CD8-positive, alpha-beta memory T cell (primary cell): ENCODE results near the gene NT5E. TPM values are rescaled to one million over a fixed set of nuclear protein-coding genes. Genes with fewer than 3 reads are reported as not detected.
"Not testable (repeated sequence)": the region's sequence is repeated elsewhere in the genome, so short reads cannot be mapped to it uniquely, and the experiment has no call there.

Experiments
- CTCF ChIA-PET: fragments of 350-600 bp; sonication (Branson Sonifier 250); formaldehyde crosslinking; loops from one replicate; lab custom pipeline; 2021; ENCODE audit warnings: antibody characterized with exemption; lab: Charles Lee
- POLR2A ChIA-PET: fragments of 350-600 bp; sonication (Branson Sonifier 250); formaldehyde crosslinking; loops from one replicate; lab custom pipeline; 2021; ENCODE audit warnings: antibody characterized with exemption; lab: Charles Lee
- DNase-seq, 5 donors: peaks; one replicate each; pipeline versions ENCODE4 v3.0.0 to v3.0.0-alpha.2; 2020 to 2022; ENCODE audit warnings: mixed read lengths in 1 of 5
- H3K27ac ChIP-seq: one replicate; pipeline ENCODE4 v1.7.0; 2013; ENCODE audit warnings: low read depth, mild to moderate bottlenecking, low read length, moderate library complexity
- H3K27me3 ChIP-seq: 2 replicates; pipeline ENCODE4 v1.7.0; 2013; ENCODE audit warnings: low read length, mild to moderate bottlenecking; ENCODE audit not compliant: insufficient read depth, poor library complexity, severe bottlenecking
- H3K36me3 ChIP-seq: 2 replicates; pipeline ENCODE4 v1.7.0; 2013; ENCODE audit warnings: mild to moderate bottlenecking, low read length, moderate library complexity; ENCODE audit not compliant: insufficient read depth
- H3K4me1 ChIP-seq: 2 replicates; pipeline ENCODE4 v1.7.0; 2013; ENCODE audit warnings: mild to moderate bottlenecking, low read length, moderate library complexity; ENCODE audit not compliant: insufficient read depth
- H3K4me3 ChIP-seq: 2 replicates; pipeline ENCODE4 v1.7.0; 2013; ENCODE audit warnings: mild to moderate bottlenecking, low read length
- H3K9me3 ChIP-seq: 2 replicates; pipeline ENCODE4 v1.7.0; 2013; ENCODE audit warnings: mild to moderate bottlenecking, low read length
- H3K27ac Mint-ChIP-seq, 8 donors: one replicate each; pipeline ENCODE4 v1.8.0; 2020 to 2021; ENCODE audit warnings: mixed read lengths in 8 of 8, mild to moderate bottlenecking in 6 of 8, inconsistent platforms in 3 of 8, moderate library complexity in 3 of 8
- H3K27me3 Mint-ChIP-seq, 2 donors: one replicate each; pipeline ENCODE4 v1.8.0; 2020 to 2021; ENCODE audit warnings: mixed read lengths in 2 of 2, mild to moderate bottlenecking in 1 of 2, moderate library complexity in 1 of 2
- H3K36me3 Mint-ChIP-seq, 3 donors: one replicate each; pipeline ENCODE4 v1.8.0; 2020 to 2021; ENCODE audit warnings: mixed read lengths in 3 of 3, inconsistent platforms in 1 of 3, mild to moderate bottlenecking in 1 of 3
- H3K4me1 Mint-ChIP-seq, 3 donors: one replicate each; pipeline ENCODE4 v1.8.0; 2020 to 2021; ENCODE audit warnings: mixed read lengths in 3 of 3, inconsistent platforms in 1 of 3, mild to moderate bottlenecking in 1 of 3
- H3K4me3 Mint-ChIP-seq, 7 donors: one replicate each; pipeline ENCODE4 v1.8.0; 2020 to 2021; ENCODE audit warnings: mixed read lengths in 7 of 7, mild to moderate bottlenecking in 6 of 7, moderate library complexity in 4 of 7, inconsistent platforms in 2 of 7
- H3K9me3 Mint-ChIP-seq, 5 donors: one replicate each; pipeline ENCODE4 v1.8.0; 2020 to 2022; ENCODE audit warnings: mixed read lengths in 5 of 5, mild to moderate bottlenecking in 3 of 5, moderate library complexity in 2 of 5, inconsistent platforms in 1 of 5
- polyA plus RNA-seq: library from polyadenylated mRNA; unstranded; fragments of 300-500 nt; fragmentation: Illumina TruSeq; gene quantifications from one replicate; pipeline ENCODE4 v1.2.3, GENCODE V29; 2021
- total RNA-seq, 2 experiments: library from RNA; stranded (reverse); gene quantifications; one replicate each; pipeline ENCODE4 v1.2.3, GENCODE V29; 2021

Gene NT5E
- total and polyA plus RNA-seq, 3 experiments from 2014 or later, result 14.8 to 32.7 (median 15.4) TPM

GRCh38 chr6:85494547-85495536, 45.0 kb downstream of the NT5E start:
- POLR2A ChIA-PET, result no interaction called here
- Histone ChIP-seq H3K36me3 (no peaks in the 10 kb centered on the region), H3K4me3 (no peak overlapping the region), H3K27me3 (no peaks in the 10 kb centered on the region), H3K27ac (no peak overlapping the region), H3K4me1 (peaks cover 5% of the 10 kb centered on the region), H3K9me3 (no peaks in the 10 kb centered on the region)
- Mint-ChIP-seq H3K4me1 (peaks cover 18 to 21% (median 19%) of the 10 kb centered on the region in 3 donors), H3K36me3 (peaks cover 0 to 40% (median 5%) of the 10 kb centered on the region in 3 donors), H3K9me3 (peaks cover 0 to 12% (median 4%) of the 10 kb centered on the region in 5 donors), H3K4me3 (no peak overlapping the region), H3K27ac (peak overlapping the region in 2 of 8 donors; percentile 6 to 37), H3K27me3 (no peaks in the 10 kb centered on the region)
- no peak for DNase-seq
- CTCF ChIA-PET, result interaction anchor here (5.0 kb wide), 1 partner anchor 13 kb away, joined by 29 read pairs; no protein-coding TSS in a partner anchor

GRCh38 chr6:85496009-85496579, 46.2 kb downstream of the NT5E start:
- POLR2A ChIA-PET, result no interaction called here
- H3K36me3 Mint-ChIP-seq, result peaks cover 0 to 36% (median 5%) of the 10 kb centered on the region in 3 donors

GRCh38 chr6:85496856-85497255, 47.0 kb downstream of the NT5E start:
- no peak overlapping the region for H3K4me3 ChIP-seq
- H3K27me3 Mint-ChIP-seq, result no peaks in the 10 kb centered on the region
- H3K9me3 Mint-ChIP-seq, result peaks cover 0 to 12% (median 4%) of the 10 kb centered on the region in 5 donors
- no peak for DNase-seq
- peaks cover 25 to 32% (median 29%) of the 10 kb centered on the region in 3 donors for H3K4me1 Mint-ChIP-seq
- no peaks in the 10 kb centered on the region for H3K27me3 ChIP-seq
- peaks cover 5% of the 10 kb centered on the region for H3K4me1 ChIP-seq
- H3K9me3 ChIP-seq, result no peaks in the 10 kb centered on the region
- no peaks in the 10 kb centered on the region for H3K36me3 ChIP-seq
- peaks cover 0 to 33% (median 7%) of the 10 kb centered on the region in 3 donors for H3K36me3 Mint-ChIP-seq
- no peak overlapping the region for H3K27ac ChIP-seq
- ChIA-PET CTCF (interaction anchor here (1.4 kb wide), 2 partner anchors 14 to 142 kb away, joined by 4 to 6 read pairs; no protein-coding TSS in a partner anchor), POLR2A (no interaction called here)
- H3K4me3 Mint-ChIP-seq, result no peak overlapping the region
- no peak overlapping the region for H3K27ac Mint-ChIP-seq

More at GRCh38 chr6:85496009-85496579, 46.2 kb downstream of the NT5E start:
- peaks cover 25 to 29% (median 29%) of the 10 kb centered on the region in 3 donors for H3K4me1 Mint-ChIP-seq
- no peaks in the 10 kb centered on the region for H3K27me3 ChIP-seq
- no peaks in the 10 kb centered on the region for H3K9me3 ChIP-seq
- no peaks in the 10 kb centered on the region for H3K27me3 Mint-ChIP-seq
- no peak overlapping the region for H3K4me3 ChIP-seq
- no peak overlapping the region for H3K27ac ChIP-seq
- CTCF ChIA-PET, result interaction anchor here (1.4 to 5.0 kb wide), 2 partner anchors 14 to 141 kb away, joined by 4 to 29 read pairs; no protein-coding TSS in a partner anchor
- H3K27ac Mint-ChIP-seq, result no peak overlapping the region
- H3K4me3 Mint-ChIP-seq, result no peak overlapping the region
- peaks cover 5% of the 10 kb centered on the region for H3K4me1 ChIP-seq
- H3K36me3 ChIP-seq, result no peaks in the 10 kb centered on the region
- peaks cover 0 to 12% (median 4%) of the 10 kb centered on the region in 5 donors for H3K9me3 Mint-ChIP-seq
- DNase-seq, result no peak

GRCh38 chr6:85498596-85499258, 48.8 kb downstream of the NT5E start:
- POLR2A ChIA-PET, result no interaction called here
- H3K4me3 ChIP-seq, result no peak overlapping the region
- H3K27me3 ChIP-seq, result no peaks in the 10 kb centered on the region
- H3K9me3 ChIP-seq, result no peaks in the 10 kb centered on the region
- peaks cover 0 to 12% (median 4%) of the 10 kb centered on the region in 5 donors for H3K9me3 Mint-ChIP-seq
- DNase-seq, result peak in 1 of 5 donors; percentile 14
- no peak overlapping the region for H3K27ac ChIP-seq
- H3K4me3 Mint-ChIP-seq, result peak overlapping the region in 2 of 7 donors; percentile 0 to 49
- peak overlapping the region in 1 of 8 donors; percentile 70 for H3K27ac Mint-ChIP-seq
- H3K4me1 ChIP-seq, result peaks cover 5% of the 10 kb centered on the region
- peaks cover 8 to 33% (median 18%) of the 10 kb centered on the region in 3 donors for H3K36me3 Mint-ChIP-seq
- no peaks in the 10 kb centered on the region for H3K27me3 Mint-ChIP-seq
- CTCF ChIA-PET, result interaction anchor here (0.8 kb wide), 1 partner anchor 16 kb away, joined by 3 read pairs; no protein-coding TSS in a partner anchor
- H3K4me1 Mint-ChIP-seq, result peaks cover 25 to 32% (median 29%) of the 10 kb centered on the region in 3 donors
- no peaks in the 10 kb centered on the region for H3K36me3 ChIP-seq

- ChIA-PET POLR2A (interaction anchor here (0.8 kb wide), 1 partner anchor 172 kb away, joined by 3 read pairs; no protein-coding TSS in a partner anchor), CTCF (interaction anchor here (0.7 to 1.2 kb wide), 3 partner anchors 22 to 151 kb away, joined by 3 to 4 read pairs (median 4); no protein-coding TSS in a partner anchor)
- no peaks in the 10 kb centered on the region for H3K27me3 Mint-ChIP-seq
- H3K9me3 Mint-ChIP-seq, result no peaks in the 10 kb centered on the region
- no peak overlapping the region for H3K4me3 Mint-ChIP-seq
- no peak overlapping the region for H3K4me3 ChIP-seq
- H3K27ac ChIP-seq, result no peak overlapping the region
- H3K27me3 ChIP-seq, result no peaks in the 10 kb centered on the region
- H3K27ac Mint-ChIP-seq, result peak overlapping the region in 5 of 8 donors; percentile 47 to 78 (median 51)
- no peaks in the 10 kb centered on the region for H3K9me3 ChIP-seq
- H3K4me1 Mint-ChIP-seq, result peaks cover 0 to 5% (median 2%) of the 10 kb centered on the region in 3 donors
- no peaks in the 10 kb centered on the region for H3K4me1 ChIP-seq
- no peak for DNase-seq
- peaks cover 25 to 69% (median 29%) of the 10 kb centered on the region in 3 donors for H3K36me3 Mint-ChIP-seq
- peaks cover 16% of the 10 kb centered on the region for H3K36me3 ChIP-seq
Observed at GRCh38 chr6:85506441-85507093, 56.7 kb downstream of the NT5E start.

GRCh38 chr6:85516168-85516567, 66.3 kb downstream of the NT5E start:
- Mint-ChIP-seq H3K4me1 (peaks cover 0 to 2% (median 0%) of the 10 kb centered on the region in 3 donors), H3K27ac (no peak overlapping the region), H3K27me3 (no peaks in the 10 kb centered on the region), H3K4me3 (no peak overlapping the region), H3K36me3 (peaks cover 9 to 74% (median 22%) of the 10 kb centered on the region in 3 donors), H3K9me3 (no peaks in the 10 kb centered on the region)
- Histone ChIP-seq H3K27me3 (no peaks in the 10 kb centered on the region), H3K4me3 (no peak overlapping the region), H3K9me3 (no peaks in the 10 kb centered on the region), H3K27ac (no peak overlapping the region), H3K4me1 (no peaks in the 10 kb centered on the region), H3K36me3 (peaks cover 23% of the 10 kb centered on the region)
- POLR2A ChIA-PET, result no interaction called here
- no peak for DNase-seq
- CTCF ChIA-PET, result no interaction called here

GRCh38 chr6:85524281-85524680, 74.4 kb downstream of the NT5E start:
- H3K27me3 Mint-ChIP-seq, H3K4me3 Mint-ChIP-seq, H3K9me3 Mint-ChIP-seq, H3K27me3 ChIP-seq, CTCF ChIA-PET, H3K9me3 ChIP-seq, H3K4me1 ChIP-seq, DNase-seq, POLR2A ChIA-PET, H3K4me3 ChIP-seq, H3K27ac ChIP-seq, H3K4me1 Mint-ChIP-seq: not testable (repeated sequence)
- peaks cover 20% of the 10 kb centered on the region for H3K36me3 ChIP-seq
- Mint-ChIP-seq H3K36me3 (peaks cover 10 to 76% (median 33%) of the 10 kb centered on the region in 3 donors), H3K27ac (peak overlapping the region in 2 of 8 donors; percentile 21 to 49)
